Middle frontal gyrus (tissue), 1 donor: ENCODE results near the gene THEMIS.
"Not testable (repeated sequence)": the region's sequence is repeated elsewhere in the genome, so short reads cannot be mapped to it uniquely, and the experiment has no call there.

ENCODE experiments used
- DNase-seq: peaks from one replicate; pipeline ENCODE4 v3.0.0-alpha.2; 2015; ENCODE audit warnings: low spot score; ENCODE audit errors: extremely low spot score

The THEMIS gene

DNA sequence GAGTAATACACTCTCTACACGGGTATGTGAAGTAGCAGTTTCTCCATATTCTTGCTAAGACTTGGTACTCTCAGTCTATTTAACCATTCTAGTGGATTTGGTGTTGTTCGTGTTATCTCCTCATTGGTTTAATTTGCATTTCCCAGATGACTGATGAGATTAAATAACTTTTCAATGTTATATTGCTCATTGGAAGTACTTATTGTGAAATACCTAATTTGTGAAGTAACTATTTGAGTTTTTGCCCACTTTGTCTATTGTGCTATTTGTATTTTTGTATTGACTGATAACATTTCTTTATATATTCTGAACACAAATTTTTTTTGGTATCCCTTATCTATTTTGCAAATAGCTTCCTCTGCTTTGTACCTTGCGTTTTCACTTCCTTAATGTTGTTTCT lies 167.9 kb downstream of the THEMIS start:
- DNase-seq = no peak

GRCh38 chr6:127727260-127727953 lies 173.5 kb downstream of the THEMIS start:
- no peak for DNase-seq

DNA sequence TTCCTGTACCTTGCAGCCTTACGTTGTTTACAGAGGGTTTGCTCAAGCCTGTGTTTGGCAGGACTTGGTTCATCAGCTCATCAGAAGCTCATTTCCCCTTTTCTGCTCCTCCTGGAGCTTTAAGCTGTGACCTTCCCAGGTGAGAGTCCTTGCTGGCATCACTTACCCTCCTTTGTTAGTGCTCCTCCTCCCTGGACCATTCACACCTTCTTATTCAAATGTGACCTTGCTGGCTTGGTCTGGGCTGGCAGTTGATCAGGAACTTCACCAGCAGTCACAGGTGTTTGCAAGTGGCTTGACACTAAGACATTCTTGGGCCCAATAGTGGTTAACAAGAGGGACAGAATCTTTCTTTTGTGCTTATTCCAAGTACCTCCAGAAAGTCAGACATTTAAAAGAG lies 175.0 kb downstream of the THEMIS start:
- no peak for DNase-seq

DNA sequence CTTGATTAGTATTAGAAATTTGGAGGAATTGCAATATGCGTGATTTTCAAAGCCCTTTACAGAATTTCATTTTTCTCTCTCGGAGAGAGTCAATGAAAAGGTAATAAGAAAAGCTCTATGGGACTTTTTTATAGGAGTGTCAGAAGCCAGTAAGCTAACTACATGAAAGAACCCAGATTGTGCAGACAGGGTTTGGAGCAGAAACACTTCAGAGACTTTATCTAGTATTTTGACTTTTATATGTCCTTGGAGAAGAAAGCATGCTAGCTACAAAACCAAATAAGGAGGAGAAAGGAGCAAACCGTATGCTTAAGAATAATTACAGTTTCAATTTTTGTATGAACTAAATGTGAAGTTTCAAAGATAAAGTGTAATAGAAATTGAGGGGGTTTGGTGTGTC lies 182.2 kb downstream of the THEMIS start:
- DNase-seq = no peak

GRCh38 chr6:127717384-127717783 lies 183.5 kb downstream of the THEMIS start:
- no peak for DNase-seq

DNA sequence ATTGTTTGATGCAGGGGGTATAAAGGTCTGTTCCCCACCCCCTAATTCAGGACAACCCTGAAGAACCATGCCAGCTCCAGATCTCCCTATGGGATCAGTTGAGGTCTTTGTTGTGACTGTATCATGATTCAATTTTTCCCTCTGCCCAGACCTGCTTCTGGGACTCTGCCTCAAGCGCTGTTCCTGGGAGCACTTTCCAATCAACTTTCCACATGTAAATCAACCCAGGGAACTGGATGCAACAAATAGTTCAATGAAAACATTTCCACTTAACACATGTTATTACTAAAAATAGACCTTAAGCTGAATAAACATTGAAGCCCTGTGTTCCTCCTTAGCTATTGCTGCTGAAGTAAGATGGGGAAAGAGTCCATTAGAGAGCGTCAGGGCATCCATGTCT lies 184.4 kb downstream of the THEMIS start:
- no peak for DNase-seq

DNA sequence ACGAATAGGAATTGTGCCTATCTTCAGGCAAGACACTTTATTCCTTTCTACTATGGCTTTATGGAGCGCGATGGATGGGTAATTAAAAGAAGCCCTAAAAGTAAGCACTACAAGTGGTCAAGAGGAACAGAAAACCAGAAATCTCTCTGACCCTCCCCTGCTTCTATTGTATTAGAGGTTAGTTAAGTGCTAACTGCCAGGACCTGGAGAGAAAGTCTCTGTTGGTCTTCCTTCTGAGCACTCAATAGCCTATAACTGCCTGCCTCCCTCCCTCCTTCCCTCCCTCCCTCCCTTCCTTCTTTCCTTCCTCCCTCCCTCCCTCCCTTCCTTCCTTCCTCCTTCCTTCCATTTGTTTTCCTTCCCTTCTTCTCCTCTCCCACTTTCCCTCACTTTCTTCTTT lies 190.2 kb downstream of the THEMIS start:
- no peak for DNase-seq

DNA sequence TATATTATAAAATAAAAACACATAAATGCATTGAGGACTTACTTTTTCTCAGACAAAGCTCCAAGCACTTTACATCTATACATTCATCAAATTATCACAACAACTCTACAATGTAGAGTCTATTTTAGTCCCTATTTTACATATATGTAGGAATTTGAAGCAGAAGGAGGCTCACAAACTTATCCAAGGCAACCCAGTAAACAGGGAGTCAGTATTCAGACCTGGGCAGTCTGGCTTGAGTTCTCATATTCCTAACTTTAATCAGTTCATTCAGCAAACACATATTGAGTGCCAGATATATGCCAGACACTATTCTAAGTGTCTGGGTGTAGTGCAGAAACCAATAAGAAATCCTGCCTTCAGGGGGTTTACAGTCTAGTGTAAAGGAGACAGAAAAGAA lies 194.6 kb downstream of the THEMIS start:
- DNase-seq = no peak

DNA sequence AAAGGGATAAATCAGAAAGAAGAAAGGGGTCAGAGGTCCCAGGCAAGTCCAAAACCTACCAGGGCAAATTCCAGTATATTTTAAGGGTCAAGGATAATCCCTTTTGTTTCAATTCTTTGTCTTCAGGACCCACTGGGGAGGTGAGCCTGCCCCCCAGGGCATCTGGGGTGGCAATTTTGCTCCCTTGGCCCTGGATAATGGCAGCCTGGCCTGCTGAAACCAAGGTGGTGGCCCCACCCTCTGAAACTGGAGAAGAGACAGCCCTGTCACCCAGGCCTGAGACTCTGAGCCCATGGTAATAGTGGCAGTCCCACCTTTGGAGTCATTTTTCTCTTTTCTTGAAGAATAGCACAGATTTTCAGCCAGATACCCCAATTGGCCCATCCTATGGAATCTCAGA lies 205.8 kb downstream of the THEMIS start:
- no peak for DNase-seq

DNA sequence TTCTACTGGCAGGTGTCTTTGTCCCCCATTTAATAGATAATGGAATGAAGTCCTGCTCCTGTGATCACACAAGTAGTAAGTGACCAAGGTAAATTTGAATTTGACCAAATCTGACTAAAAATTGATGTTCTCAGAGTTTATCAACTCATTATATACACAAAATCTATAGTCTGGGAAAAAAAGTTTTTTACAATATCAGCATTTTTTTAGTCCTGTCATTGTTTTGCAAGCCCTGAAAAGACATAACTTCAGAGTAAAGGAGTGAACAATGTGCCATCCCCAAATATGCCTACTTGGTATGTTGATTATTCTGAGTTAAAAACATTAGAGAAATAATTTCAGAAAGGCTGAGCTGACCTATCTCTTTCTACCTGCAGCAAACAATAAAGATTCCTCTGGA lies 209.7 kb downstream of the THEMIS start:
- no peak for DNase-seq

DNA sequence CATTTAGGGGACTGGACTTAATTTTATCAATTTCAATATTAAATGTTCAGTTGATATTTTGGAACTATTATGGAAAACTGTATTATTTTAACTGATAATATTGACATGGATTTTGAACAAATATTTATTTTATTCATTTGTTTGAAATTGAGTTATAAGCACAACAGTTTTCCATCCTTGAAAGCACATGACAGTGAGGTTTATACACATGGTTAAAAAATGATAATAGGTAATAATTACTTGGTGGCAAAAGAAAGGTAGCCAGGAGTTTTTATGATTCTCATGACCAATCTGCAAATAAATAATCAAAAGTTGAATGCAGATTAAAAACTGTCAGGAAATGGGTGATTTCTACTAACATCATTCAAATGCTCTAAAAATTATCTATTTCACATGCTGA lies 210.3 kb downstream of the THEMIS start:
- no peak for DNase-seq

- DNase-seq = no peak
Measured at GRCh38 chr6:127690092-127690491, 210.8 kb downstream of the THEMIS start.

DNA sequence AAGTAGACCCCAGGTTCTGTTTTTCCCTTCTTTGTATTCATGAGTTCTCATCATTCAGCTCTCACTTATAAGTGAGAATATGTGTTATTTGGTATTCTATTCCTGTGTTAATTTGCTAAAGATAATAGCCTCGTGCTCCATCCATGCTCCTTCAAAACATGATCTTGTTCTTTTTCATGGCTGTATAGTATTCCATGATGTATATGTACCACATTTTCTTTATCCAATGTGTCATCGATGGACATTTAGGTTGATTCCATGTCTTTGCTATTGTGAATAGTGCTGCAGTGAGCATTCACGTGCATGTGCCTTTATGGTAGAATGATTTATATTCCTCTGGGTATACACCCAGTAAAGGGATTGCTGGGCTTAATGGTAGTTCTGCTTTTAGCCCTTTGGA lies 213.4 kb downstream of the THEMIS start:
- DNase-seq = not testable (repeated sequence)

- no peak for DNase-seq
Measured at GRCh38 chr6:127686084-127686483, 214.8 kb downstream of the THEMIS start.

DNA sequence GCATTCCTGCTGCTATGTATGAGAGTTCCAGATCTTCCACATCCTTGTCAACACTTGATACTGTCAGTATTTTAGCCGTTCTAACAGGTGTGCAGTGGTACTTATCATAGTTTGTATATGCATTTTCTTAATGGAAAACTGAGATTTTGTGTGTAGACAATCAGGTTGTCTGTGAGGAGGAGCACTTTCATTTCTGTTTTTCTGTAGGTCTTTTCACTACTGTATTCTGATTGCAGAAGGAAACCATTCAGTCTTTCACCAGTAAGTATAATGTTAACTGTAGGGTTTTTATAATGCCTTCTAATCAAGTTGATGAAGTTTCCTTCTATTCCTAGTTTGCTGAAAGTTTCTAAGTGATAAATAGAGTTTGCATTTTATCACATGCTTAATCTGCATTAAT lies 216.4 kb downstream of the THEMIS start:
- no peak for DNase-seq
